Activated CD4-positive, CD25-positive, alpha-beta regulatory T cell treated with anti-CD3 and anti-CD28 coated beads, Interleukin-2, amount 50 U/mL, for 72 hours (primary cell): Measurements from ENCODE around the gene ERMN.
"Not testable (repeated sequence)": the region's sequence is repeated elsewhere in the genome, so short reads cannot be mapped to it uniquely, and the experiment has no call there.

Experiments
- DNase-seq: peaks from one replicate; pipeline ENCODE4 v3.0.0; 2021

The ERMN gene

DNA sequence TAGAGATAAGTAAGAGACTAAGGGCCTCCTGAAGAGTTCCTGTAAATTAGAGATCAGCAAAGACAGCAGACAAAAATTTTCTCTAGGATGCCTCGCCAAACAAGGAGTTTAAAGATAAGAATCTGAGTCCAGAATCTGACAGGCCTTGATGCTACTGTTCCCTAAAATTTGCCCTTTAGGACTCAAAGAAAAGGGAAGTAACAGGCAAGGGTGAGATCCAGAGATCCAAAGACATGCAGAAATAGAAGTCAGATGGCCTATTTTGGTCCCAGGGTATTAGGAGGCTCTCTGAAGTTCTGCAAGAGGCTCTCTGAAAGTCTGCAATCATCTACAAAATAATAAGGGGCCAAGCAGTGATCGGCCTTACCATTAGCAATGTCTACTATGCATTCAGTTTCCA lies 35.1 kb downstream of the ERMN start:
- no peak for DNase-seq

DNA sequence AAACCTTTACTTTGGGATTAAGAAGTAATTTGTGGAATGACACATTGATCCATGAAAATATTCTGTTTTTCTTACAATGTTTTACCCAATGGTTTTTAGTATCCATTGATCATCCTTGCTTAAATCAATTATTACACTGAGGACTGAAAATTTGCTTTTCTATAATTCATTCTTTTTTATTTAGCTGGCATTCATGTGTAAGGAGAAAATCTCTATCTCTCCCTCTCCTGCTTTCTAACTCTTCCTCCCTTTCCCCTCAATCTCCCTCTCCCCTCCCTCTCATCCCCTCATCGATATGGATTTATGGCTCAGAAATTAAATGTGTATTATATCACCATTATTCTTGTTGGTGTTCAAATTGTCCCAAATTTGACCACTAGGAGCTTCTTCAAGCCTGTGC lies 38.5 kb downstream of the ERMN start:
- DNase-seq, result no peak

DNA sequence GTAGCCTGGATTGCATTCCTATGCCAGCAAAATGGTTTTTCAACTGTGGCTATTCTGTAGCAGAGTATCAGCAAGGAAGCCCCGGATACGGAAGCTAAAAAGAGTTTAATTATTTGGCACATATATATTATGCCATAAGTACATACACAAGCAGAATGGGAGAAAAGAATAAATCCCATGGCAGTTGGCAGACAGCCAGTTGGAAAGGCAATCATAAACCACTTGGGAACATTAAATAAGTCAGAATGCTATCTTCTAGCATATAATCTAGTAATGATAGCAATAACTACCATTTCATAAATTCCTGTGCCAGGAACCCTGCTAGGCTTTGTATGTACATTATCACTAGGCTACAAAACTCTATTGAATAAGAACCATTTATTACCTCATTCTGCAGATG lies 42.2 kb downstream of the ERMN start:
- DNase-seq, result no peak

DNA sequence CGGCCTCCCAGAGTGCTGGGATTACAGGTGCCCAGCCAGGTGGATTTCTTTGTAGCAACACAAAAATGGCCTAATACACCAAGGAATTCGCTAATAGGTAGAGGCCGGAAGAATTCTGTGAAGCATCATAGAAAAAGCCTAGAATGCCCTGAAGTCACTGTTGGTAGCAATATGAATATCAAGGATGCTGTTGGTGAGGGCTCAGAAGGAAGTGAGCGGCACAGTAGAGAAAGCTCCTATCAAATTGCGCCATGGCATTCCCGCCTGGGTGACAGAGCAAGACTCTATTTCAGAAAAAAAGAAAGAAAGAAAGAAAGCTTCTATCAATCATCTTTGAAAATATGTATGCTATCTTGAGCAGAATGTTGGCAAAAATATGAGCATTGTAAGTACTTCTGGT lies 44.3 kb downstream of the ERMN start:
- DNase-seq, result no peak

DNA sequence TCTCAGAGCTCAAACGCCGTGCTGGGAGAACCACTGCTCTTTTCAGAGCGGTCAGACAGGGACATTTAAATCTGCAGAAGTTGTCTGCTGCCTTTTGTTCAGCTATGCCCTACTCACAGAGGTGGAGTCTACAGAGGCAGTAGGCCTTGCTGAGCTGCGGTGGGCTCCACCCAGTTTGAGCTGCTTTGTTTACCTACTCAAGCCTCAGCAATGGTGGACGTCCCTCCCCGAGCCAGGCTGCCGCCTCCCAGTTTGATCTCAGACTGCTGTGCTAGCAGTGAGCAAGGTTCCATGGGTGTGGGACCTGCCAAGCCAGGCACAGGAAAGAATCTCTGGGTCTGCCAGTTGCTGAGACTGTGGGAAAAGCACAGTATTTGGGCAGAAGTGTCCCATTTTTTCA lies 46.3 kb downstream of the ERMN start:
- DNase-seq, result not testable (repeated sequence)

DNA sequence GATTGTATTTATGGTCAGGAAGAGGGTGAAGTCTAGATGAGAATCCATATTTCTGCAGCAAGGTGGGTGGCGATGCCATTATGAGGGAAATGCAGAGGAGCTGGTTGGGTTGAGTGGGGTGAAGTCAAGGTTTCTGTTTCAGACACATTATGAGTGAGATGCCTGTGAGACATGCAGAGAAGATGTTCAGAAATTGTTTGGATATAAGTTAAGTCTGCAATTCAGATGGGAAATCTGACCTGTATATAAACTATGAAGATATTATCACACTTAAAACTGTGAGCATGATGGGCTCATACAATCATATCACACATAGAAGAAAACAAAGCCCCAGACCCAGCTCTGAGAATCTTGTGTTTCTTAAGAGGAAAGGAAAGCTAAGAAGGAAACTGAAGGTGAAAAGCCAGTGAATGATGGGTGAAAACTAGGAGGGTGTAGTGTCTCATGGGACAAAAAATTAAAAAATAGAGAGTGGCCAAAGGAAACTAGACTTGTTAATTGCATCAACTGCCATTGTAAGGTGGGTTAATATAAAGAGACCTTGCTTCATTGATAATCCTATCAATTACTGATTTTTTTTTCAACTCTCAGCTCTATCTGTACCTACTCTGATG lies 53.9 kb downstream of the ERMN start:
- DNase-seq, result no peak

DNA sequence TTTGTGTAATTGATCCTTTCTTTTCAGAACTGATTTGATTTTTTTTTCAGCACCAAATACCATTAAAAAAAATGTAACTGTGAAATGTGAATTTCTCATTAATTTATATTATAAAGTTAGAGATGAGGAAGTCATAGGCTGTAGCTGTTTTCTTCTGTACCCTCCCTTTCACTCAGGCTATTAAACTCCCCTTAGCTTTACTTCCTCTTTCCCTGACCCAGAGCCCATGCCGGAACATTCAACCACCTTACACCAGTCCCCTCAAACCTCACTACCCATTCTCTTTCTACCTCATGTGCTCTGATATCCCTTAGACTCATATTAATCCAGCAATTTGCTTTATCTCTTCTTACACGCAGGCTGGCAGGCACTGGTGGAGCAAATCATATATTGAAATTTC lies 55.7 kb downstream of the ERMN start:
- DNase-seq, result no peak

DNA sequence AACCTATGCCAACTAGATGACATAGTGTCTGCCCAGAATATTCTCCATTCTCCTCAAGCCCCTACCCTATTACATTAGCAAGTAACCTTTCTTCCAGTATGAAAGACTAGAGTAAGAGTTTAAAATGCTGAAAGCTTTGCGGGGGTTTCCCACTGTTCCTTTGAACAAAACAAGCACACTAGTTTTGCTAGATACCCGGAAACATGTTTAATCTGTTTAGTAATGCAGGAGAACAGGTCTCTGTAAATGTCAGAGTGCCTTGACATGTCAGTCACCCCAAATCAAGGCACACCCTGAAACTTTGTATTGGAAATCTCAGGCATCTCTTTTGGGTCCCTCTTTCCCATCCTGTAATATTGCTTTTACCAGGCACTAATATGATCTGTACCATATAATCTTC lies 56.6 kb downstream of the ERMN start:
- DNase-seq, result no peak
